T-helper 22 cell (primary cell): ENCODE measurements around the gene TRERF1.

ENCODE experiments used
- DNase-seq: peaks from one replicate; pipeline ENCODE4 v3.0.0-alpha.2; 2020; ENCODE audit warnings: low read depth

Gene TRERF1

GRCh38 chr6:42251500-42251899, 200.2 kb downstream of the TRERF1 start:
- DNase-seq: no peak

GRCh38 chr6:42250274-42250931, 201.3 kb downstream of the TRERF1 start:
- DNase-seq: no peak

- DNase-seq: no peak
Measured at GRCh38 chr6:42249279-42249678, 202.4 kb downstream of the TRERF1 start.

- DNase-seq: no peak
Measured at GRCh38 chr6:42243046-42243445, 208.7 kb downstream of the TRERF1 start.

GRCh38 chr6:42241915-42242314, 209.8 kb downstream of the TRERF1 start:
- no peak for DNase-seq

GRCh38 chr6:42239736-42240375, 211.9 kb downstream of the TRERF1 start:
- no peak for DNase-seq

GRCh38 chr6:42239333-42239732, 212.4 kb downstream of the TRERF1 start:
- DNase-seq: no peak

- DNase-seq: no peak
Measured at GRCh38 chr6:42237857-42238256, 213.9 kb downstream of the TRERF1 start.

- no peak for DNase-seq
Measured at GRCh38 chr6:42236682-42237473, 214.8 kb downstream of the TRERF1 start.

- no peak for DNase-seq
Measured at GRCh38 chr6:42236030-42236429, 215.7 kb downstream of the TRERF1 start.

- DNase-seq: no peak
Measured at GRCh38 chr6:42232035-42232434, 219.7 kb downstream of the TRERF1 start.

- DNase-seq: no peak
Measured at GRCh38 chr6:42230345-42231321, 221.1 kb downstream of the TRERF1 start.

- DNase-seq: no peak
Measured at GRCh38 chr6:42229506-42230119, 222.1 kb downstream of the TRERF1 start.

GRCh38 chr6:42228305-42228704, 223.4 kb downstream of the TRERF1 start:
- no peak for DNase-seq

- no peak for DNase-seq
Measured at GRCh38 chr6:42227173-42227850, 224.4 kb downstream of the TRERF1 start.

GRCh38 chr6:42226645-42227143, 225.0 kb downstream of the TRERF1 start:
- DNase-seq: no peak

- no peak for DNase-seq
Measured at GRCh38 chr6:42226161-42226611, 225.5 kb downstream of the TRERF1 start.

GRCh38 chr6:42225419-42225818, 226.3 kb downstream of the TRERF1 start:
- no peak for DNase-seq

GRCh38 chr6:42225029-42225339, 226.7 kb downstream of the TRERF1 start:
- no peak for DNase-seq

GRCh38 chr6:42224222-42225028, 227.3 kb downstream of the TRERF1 start:
- DNase-seq: no peak
